DOHH2 (cell line): ENCODE data around the gene EEA1.

Experiments
- CTCF ChIP-seq: fragments of 200-600 bp; sonication (generic); IDR thresholded peaks from one replicate; pipeline ENCODE4 v1.5.1; 2014; ENCODE audit warnings: antibody characterized with exemption, mild to moderate bottlenecking, low read depth, low read length; ENCODE audit not compliant: poor library complexity, severe bottlenecking
- EZH2phosphoT487 ChIP-seq: fragments of 200-600 bp; sonication (generic); IDR thresholded peaks from 2 replicates; pipeline ENCODE4 v1.6.1; 2017; ENCODE audit warnings: borderline replicate concordance, mild to moderate bottlenecking, antibody characterized with exemption, low read length, moderate library complexity, mixed read lengths

GRCh38 chr12:92786045-92786444, 143.1 kb downstream of the EEA1 start:
- TF ChIP-seq CTCF (no peak), EZH2phosphoT487 (no peak)
